NB4 (cell line): ENCODE measurements around the gene ADK.

Experiments
- TF ChIP-seq, protein P1 (sequence below): IDR thresholded peaks from 2 replicates; pipeline ENCODE4 v1.6.1; 2011; ENCODE audit warnings: low read depth, low read length
- TF ChIP-seq, protein P2 (sequence below): IDR thresholded peaks from one replicate; pipeline ENCODE4 v1.5.1; 2012; ENCODE audit warnings: low read depth, low read length

DNA sequence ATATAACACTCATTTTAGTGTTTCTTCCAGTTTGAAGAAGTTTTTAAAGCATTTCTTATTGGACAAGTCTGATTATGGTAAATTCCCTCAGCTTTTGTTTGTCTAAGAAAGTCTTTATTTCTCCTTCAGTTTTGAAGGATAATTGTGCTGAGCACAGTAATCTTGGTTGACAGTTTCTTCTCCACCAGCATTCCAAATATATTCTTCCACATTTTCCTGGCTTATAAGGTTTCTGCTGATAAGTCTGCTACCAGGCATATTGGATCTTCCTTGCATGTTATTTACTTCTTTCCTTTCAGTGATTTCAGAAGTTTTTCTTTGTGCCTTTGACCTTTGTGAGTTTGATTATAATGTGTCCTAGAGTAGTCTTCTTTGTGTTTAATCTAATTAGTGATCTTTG lies 210.7 kb downstream of the ADK start:
- TF ChIP-seq, protein P1, sequence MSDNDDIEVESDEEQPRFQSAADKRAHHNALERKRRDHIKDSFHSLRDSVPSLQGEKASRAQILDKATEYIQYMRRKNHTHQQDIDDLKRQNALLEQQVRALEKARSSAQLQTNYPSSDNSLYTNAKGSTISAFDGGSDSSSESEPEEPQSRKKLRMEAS, result no peak
- TF ChIP-seq, protein P2, sequence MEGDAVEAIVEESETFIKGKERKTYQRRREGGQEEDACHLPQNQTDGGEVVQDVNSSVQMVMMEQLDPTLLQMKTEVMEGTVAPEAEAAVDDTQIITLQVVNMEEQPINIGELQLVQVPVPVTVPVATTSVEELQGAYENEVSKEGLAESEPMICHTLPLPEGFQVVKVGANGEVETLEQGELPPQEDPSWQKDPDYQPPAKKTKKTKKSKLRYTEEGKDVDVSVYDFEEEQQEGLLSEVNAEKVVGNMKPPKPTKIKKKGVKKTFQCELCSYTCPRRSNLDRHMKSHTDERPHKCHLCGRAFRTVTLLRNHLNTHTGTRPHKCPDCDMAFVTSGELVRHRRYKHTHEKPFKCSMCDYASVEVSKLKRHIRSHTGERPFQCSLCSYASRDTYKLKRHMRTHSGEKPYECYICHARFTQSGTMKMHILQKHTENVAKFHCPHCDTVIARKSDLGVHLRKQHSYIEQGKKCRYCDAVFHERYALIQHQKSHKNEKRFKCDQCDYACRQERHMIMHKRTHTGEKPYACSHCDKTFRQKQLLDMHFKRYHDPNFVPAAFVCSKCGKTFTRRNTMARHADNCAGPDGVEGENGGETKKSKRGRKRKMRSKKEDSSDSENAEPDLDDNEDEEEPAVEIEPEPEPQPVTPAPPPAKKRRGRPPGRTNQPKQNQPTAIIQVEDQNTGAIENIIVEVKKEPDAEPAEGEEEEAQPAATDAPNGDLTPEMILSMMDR, result no peak
